MM.1S (cell line): ENCODE results near the gene ACIN1.

ENCODE experiments used
- CTCF ChIP-seq: fragments of 300-600 bp; sonication (generic); IDR thresholded peaks from 2 replicates; pipeline ENCODE4 v1.5.1; 2016; ENCODE audit warnings: antibody characterized with exemption, low read length, mixed read lengths
- EZH2 ChIP-seq: fragments of 300-600 bp; sonication (generic); optimal IDR thresholded peaks from 2 replicates; pipeline ENCODE3; 2017; ENCODE audit warnings: low read depth, mild to moderate bottlenecking, antibody characterized with exemption, low read length, mixed read lengths
- EZH2phosphoT487 ChIP-seq: fragments of 300-600 bp; sonication (generic); IDR thresholded peaks from 2 replicates; pipeline ENCODE4 v1.6.1; 2018; ENCODE audit warnings: antibody characterized with exemption, low read length

- TF ChIP-seq CTCF (no peak), EZH2 (no peak), EZH2phosphoT487 (no peak)
Measured at GRCh38 chr14:23101986-23102625, 7.2 kb upstream of the ACIN1 start.
